GM18951 (cell line): ENCODE measurements around the gene ATP4B.

Source experiments
- POLR2A ChIP-seq: IDR thresholded peaks from 4 replicates; pipeline ENCODE4 v1.6.1; 2011; ENCODE audit warnings: mild to moderate bottlenecking; ENCODE audit not compliant: insufficient read length, insufficient read depth; ENCODE audit errors: extremely low read depth
- in situ Hi-C: fragments of 300-500 bp; cut with MboI; formaldehyde crosslinking; loops from one replicate; pipeline ENCODE4 v1.12.0; 2022; ENCODE audit warnings: low sequenced_read_pairs, mixed read lengths, inconsistent platforms; ENCODE audit not compliant: unreplicated experiment

Gene ATP4B

DNA sequence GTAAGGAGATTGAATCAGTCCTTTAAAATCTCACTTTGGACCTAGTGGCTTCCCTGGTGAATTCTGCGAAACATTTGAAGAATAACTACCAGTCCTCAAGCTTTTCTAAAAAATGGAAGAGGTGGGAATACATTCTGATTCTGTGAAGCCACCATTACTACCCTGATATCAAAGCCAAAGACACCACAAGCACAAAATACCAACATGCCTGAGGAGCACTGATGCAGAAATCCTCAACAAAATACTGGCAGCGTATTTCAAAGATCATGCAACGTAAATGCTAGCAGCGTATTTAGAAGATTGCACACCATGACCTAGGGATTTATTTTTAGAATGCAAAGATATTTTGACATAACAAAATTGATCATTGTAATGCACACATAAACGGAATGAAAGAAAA, 14.4 kb downstream of the ATP4B start:
- in situ Hi-C loops, result no loop called here
- TF ChIP-seq POLR2A, result no peak

DNA sequence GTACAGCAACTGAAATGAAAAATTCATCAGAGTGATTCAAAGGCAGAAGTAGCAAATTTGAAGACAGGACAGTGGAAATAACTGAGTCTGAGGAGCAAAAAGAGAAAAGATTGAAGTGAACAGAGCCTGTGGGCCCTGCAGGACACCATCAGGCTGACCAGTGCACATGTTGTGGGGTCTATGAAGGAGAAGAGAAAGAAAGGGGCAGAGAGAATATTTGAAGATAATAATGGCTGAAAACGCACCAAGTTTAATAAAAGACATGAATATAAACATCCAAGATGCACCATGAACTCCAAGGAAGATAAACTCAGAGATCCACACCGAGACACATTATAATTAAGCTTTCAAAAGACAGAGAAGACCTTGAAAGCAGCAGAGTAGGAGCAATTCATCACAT, 15.4 kb downstream of the ATP4B start:
- in situ Hi-C loops, result no loop called here
- no peak for TF ChIP-seq POLR2A

DNA sequence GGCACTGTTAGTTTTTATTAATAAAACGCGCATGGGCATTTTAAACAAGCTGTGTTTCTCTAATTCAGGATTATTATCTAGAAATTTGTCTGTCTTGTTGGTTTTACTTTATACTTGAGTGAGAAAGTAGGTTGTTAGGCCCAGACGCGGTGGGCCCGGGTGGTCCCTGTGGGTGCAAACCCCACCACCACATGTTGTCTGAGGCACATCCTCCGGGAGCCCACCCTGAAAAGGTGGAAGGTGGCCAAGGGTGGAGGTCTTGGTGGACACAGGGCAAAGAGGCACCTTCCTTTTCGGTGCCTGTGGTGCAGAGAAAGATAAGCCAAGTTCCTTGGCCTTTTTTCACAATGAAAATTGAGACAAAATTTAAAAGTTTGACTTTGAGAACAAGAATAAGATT, 16.6 kb downstream of the ATP4B start:
- in situ Hi-C loops, result no loop called here
- TF ChIP-seq POLR2A, result no peak

DNA sequence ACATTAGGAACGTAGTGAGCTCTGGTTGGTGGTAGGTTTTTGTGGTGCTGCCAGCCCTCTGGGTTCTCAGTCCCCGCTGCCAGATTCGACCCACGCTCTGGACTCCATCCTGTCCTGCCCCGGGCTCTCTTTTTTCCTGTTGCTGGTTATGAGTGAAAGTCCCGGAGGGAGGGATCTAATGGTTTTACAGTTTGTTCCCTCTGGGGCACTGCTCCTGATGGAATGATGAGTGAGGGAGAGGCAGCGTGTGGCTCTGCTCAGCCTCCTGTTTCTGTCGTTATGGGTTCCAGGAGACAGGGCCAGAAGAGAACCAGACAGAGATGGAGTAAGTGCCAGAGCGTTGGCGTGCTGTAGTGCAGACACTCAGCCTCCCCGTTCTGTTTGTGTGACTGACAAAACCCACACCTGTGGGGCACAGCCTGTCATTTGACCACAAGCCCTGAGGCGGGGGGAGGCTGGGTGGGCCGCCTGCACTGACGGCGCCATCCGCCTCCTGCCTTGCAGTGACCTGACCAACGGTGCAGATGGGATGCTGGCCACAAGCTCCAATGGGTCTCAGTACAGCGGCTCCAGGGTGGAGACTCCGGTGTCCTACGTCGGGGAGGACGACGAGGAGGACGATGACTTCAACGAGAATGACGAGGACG, 18.3 kb downstream of the ATP4B start:
- in situ Hi-C loops, result no loop called here
- no peak for TF ChIP-seq POLR2A

DNA sequence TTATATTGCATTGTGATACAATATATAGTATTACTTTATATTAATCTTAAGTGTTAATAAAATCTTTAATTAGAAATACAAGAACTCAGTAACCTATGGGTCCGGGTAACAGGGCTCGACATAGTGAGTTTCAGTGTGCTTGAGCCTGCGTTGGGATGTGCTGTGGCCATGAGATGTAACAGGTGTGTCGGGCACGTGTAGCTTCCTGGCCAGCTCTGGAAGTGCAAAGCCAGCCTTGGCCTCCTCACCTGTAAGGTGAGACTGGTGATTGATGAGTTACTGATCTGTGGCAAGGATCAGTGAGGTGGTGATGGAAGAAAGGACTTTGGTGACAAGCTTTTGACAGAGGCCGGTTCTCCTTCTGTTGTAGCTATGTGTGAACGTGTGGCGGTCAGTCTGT, 19.2 kb downstream of the ATP4B start:
- TF ChIP-seq POLR2A, result no peak
- in situ Hi-C loops, result no loop called here

DNA sequence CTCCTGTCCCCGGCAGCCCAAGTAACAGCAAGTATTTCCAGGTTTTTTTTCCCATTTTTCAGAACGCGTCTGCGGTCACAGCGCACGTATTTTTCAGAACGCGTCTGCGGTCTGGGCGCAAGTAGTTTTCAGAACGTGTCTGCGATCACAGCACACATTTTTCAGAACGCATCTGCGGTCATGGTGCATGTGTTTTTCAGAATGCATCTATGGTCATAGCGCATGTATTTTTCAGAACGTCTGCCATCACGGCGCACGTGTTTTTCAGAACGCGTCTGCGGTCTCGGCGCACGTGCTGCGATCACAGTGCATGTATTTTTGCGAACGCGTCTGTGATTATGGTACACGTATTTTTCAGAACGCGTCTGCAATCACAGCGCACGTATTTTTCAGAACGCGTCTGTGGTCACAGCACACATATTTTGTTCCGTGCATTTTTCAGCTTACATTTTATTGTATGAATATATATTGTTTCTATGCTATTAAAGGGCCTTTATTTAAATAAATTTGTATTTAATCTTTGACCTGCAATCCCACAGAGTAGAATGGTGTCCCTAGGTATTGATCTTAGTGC, 19.7 kb downstream of the ATP4B start:
- in situ Hi-C loops, result no loop called here
- TF ChIP-seq POLR2A, result no peak

DNA sequence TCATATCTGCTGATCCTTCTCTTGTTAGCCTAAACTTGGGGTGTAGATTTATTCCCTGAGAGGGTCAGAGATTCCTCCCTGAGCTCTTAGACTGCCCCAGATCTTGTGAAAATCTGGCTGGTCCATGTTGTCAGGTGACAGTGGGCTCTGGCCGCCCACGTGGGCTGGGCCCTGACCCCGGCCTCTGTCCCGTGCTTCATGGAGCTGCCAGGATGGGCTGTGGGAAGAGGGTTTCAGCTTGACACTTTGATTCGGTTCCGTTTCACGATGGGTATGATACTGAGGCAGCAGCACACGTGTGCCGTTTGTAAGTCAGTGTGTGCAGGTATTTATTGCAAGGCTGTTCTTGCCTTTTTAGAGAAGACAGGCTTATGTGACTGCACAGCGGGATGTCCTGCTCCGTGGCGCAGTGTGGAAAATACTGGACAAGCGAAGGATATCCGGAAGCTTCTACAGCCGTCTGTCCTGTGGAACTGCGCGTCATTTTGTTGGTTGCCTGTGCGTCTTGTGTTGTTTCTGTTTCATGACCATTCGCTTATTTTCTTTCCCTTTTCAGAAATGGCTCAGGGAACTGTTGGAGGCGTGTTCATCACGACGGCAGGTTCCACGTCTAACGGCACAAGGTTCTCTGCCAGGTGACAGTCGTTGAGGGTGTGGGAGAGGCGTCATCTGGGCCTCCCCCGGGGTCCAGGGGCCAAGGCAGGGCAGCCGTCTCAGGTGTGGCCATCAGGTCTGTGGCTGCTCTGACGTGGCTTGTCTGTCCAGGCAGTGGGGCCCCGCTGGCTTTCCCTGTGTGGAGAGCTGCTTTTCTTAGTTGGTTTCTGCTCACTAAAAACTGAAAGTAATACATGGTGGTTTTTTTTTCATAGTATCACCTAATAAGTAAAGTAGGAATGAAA, 20.5 kb downstream of the ATP4B start:
- no peak for TF ChIP-seq POLR2A
- in situ Hi-C loops, result no loop called here

DNA sequence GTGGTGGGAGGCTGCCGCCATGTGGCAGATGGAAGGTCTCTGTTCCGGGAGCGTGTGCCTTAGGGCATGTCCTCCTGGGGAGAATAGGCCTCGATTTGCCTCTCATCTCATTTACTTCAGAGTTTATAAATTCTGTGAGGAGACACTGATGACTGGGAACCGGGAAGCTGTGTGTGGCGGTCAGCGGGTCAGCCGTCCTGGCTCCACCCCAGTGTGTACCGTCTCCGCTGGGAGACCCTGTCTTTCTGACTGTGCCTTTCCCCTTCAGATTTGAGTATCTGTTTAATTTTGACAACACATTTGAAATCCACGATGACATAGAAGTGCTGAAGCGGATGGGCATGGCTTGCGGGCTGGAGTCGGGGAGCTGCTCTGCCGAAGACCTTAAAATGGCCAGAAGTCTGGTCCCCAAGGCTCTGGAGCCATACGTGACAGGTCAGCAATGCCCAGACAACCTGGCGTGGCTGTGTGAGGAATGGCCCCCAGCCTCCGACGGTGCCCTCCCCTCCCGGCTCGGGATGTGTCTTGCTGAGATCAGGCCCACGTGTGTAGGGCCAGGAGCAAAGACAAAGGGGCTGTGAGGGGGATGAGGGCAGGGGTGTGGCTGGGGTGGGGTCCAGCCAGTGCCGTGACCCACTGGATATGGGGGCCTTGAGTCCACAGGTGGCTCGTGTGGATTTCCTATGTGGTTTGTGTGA, 21.6 kb downstream of the ATP4B start:
- no peak for TF ChIP-seq POLR2A
- in situ Hi-C loops, result no loop called here

DNA sequence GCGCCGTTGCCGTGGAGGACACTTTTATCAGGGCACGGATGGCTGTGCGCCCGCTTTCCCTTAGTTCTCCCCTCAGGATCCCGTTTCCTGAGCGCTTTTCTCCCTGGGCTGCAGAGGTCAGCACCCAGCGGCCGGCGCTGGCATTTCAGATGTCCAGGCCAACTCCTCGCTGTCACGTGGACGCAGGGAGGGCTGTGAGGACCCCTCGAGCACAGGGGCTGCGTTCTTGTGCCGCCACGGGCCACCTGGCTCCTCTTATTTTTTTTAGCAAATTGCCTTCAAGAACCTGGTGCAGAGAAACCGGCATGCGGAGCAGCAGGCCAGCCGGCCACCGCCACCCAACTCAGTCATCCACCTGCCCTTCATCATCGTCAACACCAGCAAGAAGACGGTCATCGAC, 22.3 kb downstream of the ATP4B start:
- in situ Hi-C loops, result no loop called here
- TF ChIP-seq POLR2A, result no peak

DNA sequence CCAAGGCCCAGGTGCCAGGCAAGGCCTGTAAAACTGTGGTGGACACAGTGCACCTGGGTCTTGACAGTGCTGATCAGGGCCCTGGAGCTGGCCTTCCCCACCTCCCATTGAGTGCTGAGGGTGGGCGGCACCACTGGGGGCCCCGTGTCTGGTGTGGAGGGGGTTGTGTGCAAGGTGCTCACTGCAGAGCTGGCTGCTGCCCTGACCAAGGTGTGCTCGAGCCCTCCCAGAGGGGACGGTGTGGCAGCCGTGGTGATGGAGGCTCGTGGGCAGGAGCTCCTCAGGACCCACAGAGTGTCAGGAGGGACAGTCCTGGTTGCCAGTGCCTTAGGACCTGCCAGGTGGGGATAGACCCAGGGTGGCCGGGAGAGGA, 23.0 kb downstream of the ATP4B start:
- no peak for TF ChIP-seq POLR2A

DNA sequence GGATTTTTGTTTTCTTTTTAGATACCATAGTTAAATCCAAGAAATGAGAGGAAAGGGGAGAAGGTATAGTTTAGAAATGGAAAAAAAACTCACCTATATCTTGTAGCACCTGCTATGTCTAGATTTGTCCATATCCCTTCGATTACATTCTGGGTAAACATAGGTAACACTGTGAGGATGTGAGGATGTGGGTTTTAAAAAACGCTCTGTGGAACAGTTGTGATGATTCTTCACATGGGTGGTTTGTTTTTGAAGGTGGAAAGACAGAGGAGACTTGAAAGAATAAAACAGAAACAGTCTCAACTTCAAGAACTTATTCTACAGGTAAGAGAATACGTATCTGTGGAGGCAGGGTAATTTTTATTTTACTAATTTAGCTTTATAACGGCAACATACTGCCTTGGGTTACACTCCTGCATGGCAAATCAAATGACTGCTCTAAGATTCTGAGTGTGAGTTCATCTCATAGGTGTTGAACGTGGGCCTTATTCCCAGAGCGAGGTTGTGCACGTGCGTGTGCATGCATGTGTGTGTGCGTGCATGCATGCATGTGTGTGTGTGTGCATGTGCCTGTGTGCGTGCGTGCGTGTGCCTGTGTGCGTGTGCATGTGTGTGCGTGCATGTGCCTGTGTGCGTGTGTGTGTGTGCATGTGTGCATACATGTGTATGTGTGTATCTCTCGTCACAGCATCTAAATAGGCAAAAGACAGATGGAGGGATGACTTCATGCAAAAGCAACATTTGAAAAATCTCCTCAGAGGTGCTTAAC, 23.5 kb downstream of the ATP4B start:
- TF ChIP-seq POLR2A, result no peak
- in situ Hi-C loops, result no loop called here

More for the DNA sequence above, 23.0 kb downstream of the ATP4B start:
- in situ Hi-C loops, result no loop called here

DNA sequence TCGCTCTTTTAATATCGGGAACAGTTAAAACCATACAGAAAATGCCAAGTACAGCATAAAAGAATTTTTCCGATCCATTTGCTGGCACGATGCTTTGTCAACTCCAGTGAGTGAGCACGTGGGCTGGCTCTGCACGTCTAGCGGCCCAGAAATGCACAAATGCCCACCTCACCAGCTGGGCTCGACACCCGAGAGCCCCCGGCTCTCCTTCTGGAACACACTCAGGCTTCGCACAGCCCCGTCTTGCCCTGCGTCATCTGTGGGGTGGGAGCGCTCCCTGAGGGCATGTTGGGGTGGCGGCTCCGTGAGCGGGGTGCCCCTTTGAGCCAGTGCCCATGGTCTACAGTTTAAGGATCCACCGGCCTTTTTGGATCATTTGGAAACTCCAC, 24.5 kb downstream of the ATP4B start:
- no peak for TF ChIP-seq POLR2A
- in situ Hi-C loops, result no loop called here

DNA sequence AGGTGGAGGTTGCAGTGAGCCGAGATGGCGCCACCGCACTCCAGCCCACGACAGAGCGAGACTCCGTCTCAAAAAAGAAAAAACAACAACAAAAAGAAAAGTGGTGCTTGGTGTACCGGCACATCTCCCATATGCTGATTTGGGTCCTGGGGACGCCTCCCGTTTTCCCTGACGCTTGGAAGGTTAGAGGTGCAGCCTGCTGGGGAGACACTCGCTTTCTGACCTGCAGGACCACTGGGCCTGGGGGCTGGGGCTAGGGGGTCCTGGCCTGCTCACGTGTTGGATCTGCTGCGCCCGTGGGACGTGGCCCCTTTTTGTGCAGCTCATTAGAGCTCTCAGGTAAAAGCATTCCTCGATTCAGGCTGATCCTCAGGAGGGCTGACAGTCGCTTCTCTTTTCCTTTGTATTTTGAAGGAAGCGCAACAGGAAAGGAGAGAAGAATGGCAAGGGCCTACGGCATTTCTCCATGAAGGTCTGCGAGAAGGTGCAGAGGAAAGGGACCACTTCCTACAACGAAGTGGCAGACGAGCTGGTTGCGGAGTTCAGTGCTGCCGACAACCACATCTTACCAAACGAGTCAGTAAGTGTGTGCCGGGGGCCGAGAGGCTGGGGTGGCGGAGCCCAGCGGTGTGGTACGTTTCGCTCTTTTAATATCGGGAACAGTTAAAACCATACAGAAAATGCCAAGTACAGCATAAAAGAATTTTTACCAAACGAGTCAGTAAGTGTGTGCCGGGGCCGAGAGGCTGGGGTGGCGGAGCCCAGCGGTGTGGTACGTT, 25.1 kb downstream of the ATP4B start:
- in situ Hi-C loops, result no loop called here
- TF ChIP-seq POLR2A, result no peak
